HG03064 (cell line): ENCODE measurements around the gene OGDHL.
"Not testable (repeated sequence)": the region's sequence is repeated elsewhere in the genome, so short reads cannot be mapped to it uniquely, and the experiment has no call there.

Experiments
- ATAC-seq: cut with Tn5 transposase; IDR thresholded peaks from one replicate; pipeline ENCODE4 v1.9.1; 2021; ENCODE audit warnings: low read depth; ENCODE audit not compliant: unreplicated experiment

The OGDHL gene

GRCh38 chr10:49741108-49741995, 20.8 kb downstream of the OGDHL start:
- ATAC-seq, result no peak

DNA sequence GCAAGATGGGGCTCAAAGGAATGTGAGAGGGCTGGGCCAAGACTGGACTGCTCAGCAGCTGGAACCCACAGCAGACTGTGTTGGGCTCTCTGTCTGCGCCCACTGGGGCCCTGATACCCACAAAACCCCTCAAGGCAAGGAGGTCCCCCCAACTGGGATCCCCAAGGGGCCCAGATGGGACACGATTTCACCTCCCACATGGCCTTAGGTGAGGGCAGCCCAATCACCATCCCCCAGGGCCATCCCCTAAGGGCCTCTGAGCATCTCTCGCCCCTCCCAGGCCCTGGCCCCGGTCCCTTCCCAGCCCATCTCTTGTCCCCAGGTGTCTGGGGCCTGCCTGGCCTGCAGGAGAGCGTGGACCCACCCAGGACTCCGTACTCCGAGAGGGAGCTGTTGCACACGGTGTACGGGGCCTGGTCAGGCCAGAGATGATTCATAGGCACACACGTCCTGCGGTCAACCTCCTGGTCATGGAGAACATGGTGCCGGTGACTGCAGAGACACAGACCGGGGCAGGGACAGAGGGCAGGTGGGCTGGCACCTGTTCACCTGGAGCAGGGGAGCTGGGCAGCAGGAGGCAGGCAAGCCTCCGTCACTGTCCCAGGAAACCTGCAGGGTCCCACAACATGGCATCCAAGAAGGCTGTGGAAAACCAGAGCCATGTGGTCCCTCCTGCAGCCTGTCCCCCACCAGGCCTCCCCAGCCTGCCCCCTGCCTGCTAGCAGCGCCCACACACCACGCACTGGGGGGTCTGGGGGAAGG, 21.6 kb downstream of the OGDHL start:
- ATAC-seq, result no peak

GRCh38 chr10:49739426-49739825, 22.7 kb downstream of the OGDHL start:
- no peak for ATAC-seq

- ATAC-seq, result no peak
Measured at GRCh38 chr10:49738616-49739360, 23.3 kb downstream of the OGDHL start.

DNA sequence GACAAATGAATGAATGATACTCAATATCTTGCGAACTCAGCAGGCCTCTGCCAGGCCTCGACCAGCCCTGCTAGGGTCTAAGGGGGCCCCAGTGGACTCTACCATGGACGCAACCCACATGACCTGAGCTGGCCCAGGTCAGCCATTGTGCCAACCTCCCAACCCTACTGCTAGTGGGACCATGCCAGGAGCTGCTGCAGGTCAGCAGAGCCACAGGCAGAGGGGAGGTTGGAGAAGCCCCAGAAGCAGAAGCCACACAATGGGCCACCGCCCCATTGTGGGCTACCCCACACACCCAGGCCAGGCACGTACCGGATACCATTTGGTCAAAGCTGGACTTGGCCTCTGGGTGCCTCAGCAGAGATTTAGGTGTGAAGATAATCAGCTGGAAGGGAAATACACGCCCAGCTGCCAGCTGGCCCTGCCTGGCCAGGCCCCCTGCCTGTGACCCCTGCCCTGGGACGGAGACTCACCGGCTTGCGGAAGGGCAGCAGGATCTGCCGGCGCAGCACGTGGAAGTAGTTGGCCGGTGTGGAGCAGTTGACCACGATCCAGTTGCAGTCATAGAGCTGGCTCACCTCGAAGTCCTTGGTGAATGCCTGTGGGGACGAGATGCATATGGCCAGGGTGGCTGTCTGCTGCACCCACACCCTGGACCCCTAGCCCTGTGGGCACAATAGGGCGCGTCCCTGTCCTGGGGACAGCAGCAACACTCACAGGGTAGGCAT, 24.5 kb downstream of the OGDHL start:
- no peak for ATAC-seq

- ATAC-seq, result no peak
Measured at GRCh38 chr10:49736564-49737113, 25.5 kb downstream of the OGDHL start.

DNA sequence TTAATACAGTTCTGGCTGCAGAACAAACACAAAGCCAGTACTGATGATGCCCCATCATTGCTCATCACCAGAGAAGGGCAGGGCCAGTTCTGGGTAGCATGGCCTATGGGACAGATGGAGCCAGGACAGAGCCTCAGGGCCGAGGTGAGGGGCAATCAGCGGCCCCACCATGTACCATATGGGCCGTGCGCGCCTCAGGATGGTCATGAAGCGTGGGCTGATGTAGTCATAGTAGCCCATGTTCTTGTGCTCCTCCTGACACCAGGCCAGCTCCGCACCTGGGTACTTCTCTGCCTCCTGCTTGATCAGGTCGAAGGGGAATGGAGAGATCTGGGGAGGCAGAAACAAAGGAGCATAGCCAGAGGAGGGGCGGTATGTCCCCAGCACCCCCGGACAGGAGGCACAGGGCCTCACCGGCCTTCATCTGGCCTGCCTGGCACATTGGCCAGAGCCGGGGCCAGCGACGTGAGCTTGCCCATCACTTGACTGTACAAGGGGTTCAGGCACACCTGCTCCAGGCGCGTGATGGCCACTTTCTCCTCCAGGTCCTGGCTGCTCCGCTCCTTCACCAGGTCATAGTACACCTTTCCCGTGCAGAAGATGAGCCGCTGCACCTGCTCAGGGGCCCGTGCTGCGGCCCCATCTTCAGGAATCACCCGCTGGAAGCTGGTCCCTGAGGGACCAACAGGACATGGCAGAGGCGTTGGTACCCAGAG, 26.1 kb downstream of the OGDHL start:
- no peak for ATAC-seq

DNA sequence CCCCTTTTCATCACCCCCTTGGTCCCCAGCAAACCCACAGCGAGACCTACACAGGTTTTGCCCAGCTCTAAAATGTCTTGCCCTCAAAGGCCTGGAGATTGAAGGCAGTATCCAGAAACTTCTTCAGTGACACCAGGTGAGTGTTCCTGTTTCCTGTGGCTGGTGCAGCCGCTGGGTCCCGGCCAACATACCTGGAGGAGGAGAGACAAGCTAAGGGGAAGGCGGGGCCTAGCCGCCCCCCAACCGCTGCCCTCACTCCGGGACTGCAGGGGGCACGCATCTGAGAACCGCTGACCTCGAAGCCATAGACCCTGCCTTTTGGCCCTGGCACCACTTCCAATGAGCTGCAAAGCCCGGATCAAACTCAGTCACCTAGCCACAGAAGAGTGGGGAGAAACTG, 27.0 kb downstream of the OGDHL start:
- no peak for ATAC-seq

GRCh38 chr10:49734676-49735075, 27.4 kb downstream of the OGDHL start:
- no peak for ATAC-seq

DNA sequence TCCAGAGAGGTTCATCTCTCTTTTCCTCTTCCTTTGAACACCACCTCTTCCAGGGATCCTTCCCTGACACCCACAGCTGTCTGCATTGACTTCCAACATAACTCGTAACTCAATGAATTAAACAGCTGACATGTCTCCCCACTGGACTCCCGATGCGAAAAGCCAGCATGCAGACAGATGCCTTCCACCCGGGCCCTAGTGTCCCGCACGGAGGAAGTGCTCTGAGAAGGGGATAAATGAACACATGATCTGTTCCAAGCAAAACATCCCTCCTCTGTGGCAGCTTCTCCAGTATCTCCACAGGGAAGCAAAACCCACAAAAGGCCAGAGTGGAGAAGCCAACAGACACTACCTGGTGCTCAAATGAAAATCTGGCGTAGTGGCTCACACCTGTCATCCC, 28.3 kb downstream of the OGDHL start:
- ATAC-seq, result no peak

DNA sequence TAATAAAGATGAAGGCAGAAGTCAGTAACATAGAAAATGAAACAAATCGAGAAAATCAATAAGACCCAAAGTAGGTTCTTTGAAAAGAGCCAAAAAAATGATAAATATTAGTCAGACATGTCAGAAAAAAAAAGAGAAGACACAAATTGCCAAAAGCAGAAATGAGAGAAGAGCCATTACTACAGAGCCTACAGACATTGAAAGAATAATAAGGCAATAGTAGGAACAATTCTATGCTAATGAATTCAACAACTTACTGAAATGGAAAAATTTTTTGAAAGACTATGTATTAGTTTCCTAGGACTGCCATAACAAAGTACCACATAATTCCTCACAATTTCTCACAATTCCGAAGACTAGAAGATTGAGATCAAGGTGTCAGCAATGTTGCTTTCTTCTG, 35.5 kb downstream of the OGDHL start:
- ATAC-seq, result no peak

DNA sequence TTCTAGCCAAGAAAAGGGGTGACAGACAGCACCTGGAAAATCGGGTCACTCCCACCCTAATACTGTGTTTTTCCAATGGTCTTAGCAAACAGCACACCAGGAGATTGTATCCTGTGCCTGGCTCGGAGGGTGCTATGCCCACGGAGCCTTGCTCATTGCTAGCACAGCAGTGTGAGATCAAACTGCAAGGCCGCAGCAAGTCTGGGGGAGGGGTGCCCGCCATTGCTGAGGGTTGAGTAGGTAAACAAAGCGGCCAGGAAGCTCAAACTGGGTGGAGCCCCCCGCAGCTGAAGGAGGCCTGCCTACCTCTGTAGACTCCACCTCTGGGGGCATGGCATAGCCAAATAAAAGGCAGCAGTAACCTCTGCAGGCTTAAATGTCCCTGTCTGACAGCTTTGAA, 47.0 kb downstream of the OGDHL start:
- not testable (repeated sequence) for ATAC-seq

- no peak for ATAC-seq
Measured at GRCh38 chr10:49713266-49713665, 48.9 kb downstream of the OGDHL start.

DNA sequence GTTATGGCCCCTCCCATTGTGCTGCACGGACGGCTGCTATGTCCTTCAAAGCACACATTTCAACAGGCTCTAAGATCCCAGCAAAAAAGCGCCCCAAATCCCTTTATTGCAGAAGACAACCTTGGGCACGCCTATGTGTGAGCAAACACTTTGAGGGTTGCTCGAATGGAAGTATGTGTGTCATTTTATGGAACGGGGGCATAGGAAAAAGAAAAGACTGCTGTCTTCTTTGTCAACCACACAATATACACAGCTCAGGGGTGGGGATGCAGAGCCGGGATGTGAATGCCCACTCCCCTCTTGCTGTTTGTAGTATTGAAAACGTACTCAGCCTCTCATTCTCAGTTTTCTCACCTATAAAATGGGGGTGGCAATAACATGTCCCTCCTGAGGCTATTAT, 50.6 kb downstream of the OGDHL start:
- no peak for ATAC-seq

DNA sequence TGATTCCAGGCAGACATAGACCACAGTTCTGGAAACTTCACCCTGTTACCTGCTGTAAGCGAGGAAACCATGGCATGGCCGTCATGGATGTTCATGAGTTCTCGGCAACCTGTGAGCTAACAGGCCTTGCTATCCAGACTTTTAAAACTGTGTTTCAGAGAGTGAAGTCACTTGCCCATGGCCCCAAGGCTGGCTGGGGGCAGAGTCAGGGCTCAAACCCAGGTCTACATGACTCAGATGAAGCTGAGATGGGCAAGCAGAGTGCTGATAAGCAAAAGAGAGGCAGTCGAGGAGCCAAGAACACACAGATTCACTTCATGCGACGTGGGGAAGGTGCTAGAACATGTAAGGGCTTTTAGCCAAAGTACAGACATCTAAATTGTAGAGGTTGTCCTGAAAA, 51.2 kb downstream of the OGDHL start:
- ATAC-seq, result no peak

DNA sequence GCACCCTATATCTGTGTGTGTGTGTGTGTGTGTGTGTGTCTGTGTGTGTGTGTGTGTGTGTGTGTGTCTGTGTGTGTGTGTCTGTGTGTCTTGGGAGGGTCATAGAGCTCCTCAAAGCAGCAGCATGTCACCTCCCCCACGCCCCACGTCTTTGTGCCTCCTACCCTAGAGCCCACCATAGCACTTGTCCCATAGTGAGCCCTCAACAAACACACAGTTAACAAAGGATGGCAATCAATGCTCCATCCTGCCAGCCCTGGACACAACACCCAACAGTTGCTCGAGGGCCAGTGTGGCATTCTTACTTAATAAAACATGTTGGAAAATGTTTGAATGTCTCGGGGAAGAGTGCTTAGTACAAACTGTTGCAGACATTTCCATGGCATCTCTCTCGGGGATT, 52.2 kb downstream of the OGDHL start:
- no peak for ATAC-seq

DNA sequence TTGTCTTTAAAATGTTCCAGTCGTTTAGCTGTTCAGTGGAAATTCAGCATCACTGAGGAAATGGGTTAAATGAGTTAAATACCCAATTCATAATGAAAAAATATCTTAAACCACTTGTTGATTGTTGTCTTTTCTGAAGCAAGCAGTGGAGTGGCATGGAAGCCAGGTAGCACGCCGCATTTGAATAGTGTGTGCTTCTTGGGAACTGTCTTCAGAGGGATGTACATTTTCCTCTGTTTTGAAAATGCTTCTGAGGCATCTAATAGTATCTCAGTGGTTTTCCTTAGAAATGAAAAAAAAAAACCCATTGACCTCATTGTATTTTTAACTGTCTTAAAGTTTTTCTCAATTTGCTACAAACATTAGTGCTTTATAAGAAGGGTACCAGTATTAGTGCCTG, 54.5 kb downstream of the OGDHL start:
- no peak for ATAC-seq

GRCh38 chr10:49700997-49701396, 61.1 kb downstream of the OGDHL start:
- ATAC-seq, result no peak

DNA sequence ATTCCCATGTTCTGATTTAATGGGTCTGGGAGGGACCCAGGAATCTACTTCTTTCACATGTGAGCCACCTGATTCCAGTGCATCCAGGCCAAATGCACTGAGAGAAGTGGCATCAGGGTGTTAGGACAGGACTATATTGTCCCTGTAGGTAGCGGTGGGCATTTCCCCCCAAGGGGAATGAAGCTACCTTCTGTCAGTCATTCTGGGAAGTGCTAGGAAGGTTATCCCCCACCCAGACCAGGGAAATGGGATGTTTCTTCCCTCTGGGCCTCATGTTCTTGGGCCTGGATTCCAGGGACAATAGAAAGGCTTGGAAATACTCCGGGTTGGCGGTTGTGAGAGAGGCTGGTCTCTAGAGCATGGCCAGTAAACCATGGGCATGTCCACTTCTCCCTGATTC, 61.9 kb downstream of the OGDHL start:
- no peak for ATAC-seq

- ATAC-seq, result no peak
Measured at GRCh38 chr10:49698679-49699078, 63.4 kb downstream of the OGDHL start.
